ENCODE data around the gene TAS2R1. TPM values are rescaled to one million over a fixed set of nuclear protein-coding genes. Genes with fewer than 3 reads are reported as not detected.

Gene TAS2R1
- total and polyA plus RNA-seq, 8 donors, result not detected

DNA sequence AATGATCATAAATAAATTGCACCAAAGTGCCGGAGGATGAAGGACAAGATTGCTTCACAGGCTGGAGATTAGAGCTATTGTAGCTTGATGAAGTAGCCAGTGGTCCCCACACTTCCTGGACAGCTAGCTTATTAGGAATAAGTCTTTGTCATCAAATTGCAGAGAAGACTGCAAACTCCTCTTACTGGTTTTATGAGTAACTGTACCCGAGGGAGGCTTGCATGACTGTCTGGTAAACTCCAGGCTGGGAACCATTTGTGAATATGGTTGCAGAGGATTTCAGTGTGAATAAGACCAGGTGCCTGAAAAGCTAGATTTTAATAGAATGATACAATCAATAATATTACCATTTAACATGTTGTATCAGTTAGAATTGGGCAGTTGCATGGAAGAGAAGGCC is 47.7 kb downstream of the TAS2R1 start:
- no peak for FAIRE-seq
- no peak for DNase-seq
- H3K9me3 ChIP-seq, result no peaks in the 10 kb centered on the region
- WGBS, 2 donors, result 54% methylated on average over 2 of the region's 2 CpGs
- no peak overlapping the region for H3K4me3 ChIP-seq
- no peaks in the 10 kb centered on the region for H3K4me1 ChIP-seq
- intact Hi-C loops (cut with DNase I), result no loop called here
- no peak overlapping the region for H3K27ac ChIP-seq
- no peaks in the 10 kb centered on the region for H3K27me3 ChIP-seq
- TF ChIP-seq, protein P1, sequence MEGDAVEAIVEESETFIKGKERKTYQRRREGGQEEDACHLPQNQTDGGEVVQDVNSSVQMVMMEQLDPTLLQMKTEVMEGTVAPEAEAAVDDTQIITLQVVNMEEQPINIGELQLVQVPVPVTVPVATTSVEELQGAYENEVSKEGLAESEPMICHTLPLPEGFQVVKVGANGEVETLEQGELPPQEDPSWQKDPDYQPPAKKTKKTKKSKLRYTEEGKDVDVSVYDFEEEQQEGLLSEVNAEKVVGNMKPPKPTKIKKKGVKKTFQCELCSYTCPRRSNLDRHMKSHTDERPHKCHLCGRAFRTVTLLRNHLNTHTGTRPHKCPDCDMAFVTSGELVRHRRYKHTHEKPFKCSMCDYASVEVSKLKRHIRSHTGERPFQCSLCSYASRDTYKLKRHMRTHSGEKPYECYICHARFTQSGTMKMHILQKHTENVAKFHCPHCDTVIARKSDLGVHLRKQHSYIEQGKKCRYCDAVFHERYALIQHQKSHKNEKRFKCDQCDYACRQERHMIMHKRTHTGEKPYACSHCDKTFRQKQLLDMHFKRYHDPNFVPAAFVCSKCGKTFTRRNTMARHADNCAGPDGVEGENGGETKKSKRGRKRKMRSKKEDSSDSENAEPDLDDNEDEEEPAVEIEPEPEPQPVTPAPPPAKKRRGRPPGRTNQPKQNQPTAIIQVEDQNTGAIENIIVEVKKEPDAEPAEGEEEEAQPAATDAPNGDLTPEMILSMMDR (IDR thresholded peaks at IDR 0.05), result no peak
- H3K36me3 ChIP-seq, result no peaks in the 10 kb centered on the region
- ATAC-seq, result no peak

Other genes with a start within 250 kb of the TAS2R1 start
- gene SEMA5A, start 84.3 kb downstream of the TAS2R1 start, total RNA-seq, result 10 to 100 TPM in 2 of 6 donors, 1 to 10 TPM in 4; 5.2 to 14.0 (median 7.8) TPM
- 1 to 10 TPM in 1 of 2 donors, under 1 TPM in 1; 0.91 to 3.5 TPM for gene SEMA5A, start 84.3 kb downstream of the TAS2R1 start, polyA plus RNA-seq

All from pancreas (tissue), 10 donors.